ENCODE data around the gene KCNV2. TPM values are rescaled to one million over a fixed set of nuclear protein-coding genes. Genes with fewer than 3 reads are reported as not detected.

KCNV2 gene
- total and polyA plus RNA-seq, 12 donors, result not detected

GRCh38 chr9:2720179-2720654 is 2.9 kb downstream of the KCNV2 start:
- TF ChIP-seq POLR2A (IDR thresholded peaks at IDR 0.05), result no peak
- TF ChIP-seq, protein P1, sequence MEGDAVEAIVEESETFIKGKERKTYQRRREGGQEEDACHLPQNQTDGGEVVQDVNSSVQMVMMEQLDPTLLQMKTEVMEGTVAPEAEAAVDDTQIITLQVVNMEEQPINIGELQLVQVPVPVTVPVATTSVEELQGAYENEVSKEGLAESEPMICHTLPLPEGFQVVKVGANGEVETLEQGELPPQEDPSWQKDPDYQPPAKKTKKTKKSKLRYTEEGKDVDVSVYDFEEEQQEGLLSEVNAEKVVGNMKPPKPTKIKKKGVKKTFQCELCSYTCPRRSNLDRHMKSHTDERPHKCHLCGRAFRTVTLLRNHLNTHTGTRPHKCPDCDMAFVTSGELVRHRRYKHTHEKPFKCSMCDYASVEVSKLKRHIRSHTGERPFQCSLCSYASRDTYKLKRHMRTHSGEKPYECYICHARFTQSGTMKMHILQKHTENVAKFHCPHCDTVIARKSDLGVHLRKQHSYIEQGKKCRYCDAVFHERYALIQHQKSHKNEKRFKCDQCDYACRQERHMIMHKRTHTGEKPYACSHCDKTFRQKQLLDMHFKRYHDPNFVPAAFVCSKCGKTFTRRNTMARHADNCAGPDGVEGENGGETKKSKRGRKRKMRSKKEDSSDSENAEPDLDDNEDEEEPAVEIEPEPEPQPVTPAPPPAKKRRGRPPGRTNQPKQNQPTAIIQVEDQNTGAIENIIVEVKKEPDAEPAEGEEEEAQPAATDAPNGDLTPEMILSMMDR (IDR thresholded peaks at IDR 0.05), result no peak

DNA sequence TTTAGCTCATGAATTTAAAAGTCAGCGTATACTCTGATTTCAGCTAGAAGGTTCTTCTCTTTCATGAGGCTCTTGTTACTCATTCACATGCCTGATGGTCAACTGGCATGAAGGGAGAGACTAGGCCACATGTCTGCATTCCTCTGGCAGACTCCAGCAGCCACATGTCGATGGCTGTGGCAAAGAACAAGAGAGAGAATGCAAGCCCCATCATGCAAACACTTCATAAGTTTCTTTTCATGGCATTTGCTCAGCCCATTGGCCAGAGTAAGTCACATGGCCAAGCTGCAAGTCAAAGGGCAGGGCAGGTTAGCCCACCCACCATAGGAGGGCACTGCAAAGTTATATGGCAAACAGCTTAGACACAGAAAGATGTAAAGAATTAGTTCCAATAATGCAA is 5.4 kb downstream of the KCNV2 start:
- no peak for TF ChIP-seq POLR2A (IDR thresholded peaks at IDR 0.05)
- TF ChIP-seq, protein P1 (IDR thresholded peaks at IDR 0.05), result no peak
- no peaks in the 10 kb centered on the region for H3K27me3 ChIP-seq
- intact Hi-C loops (cut with DNase I), result no loop called here
- H3K9me3 ChIP-seq (replicated peaks in 1 of 3), result no peaks in the 10 kb centered on the region
- H3K27ac ChIP-seq, result no peak overlapping the region
- 58 to 94% (median 92%) methylated on average over 1 to 2 of the region's 2 CpGs for WGBS, 4 donors
- no peaks in the 10 kb centered on the region for H3K4me1 ChIP-seq (replicated peaks in 1 of 2)
- no peaks in the 10 kb centered on the region for H3K36me3 ChIP-seq (replicated peaks in 1 of 2)
- no peak for DNase-seq
- no peak overlapping the region for H3K4me3 ChIP-seq

More at GRCh38 chr9:2720179-2720654, 2.9 kb downstream of the KCNV2 start:
- H3K9me3 ChIP-seq (replicated peaks in 1 of 3), result no peaks in the 10 kb centered on the region
- no peaks in the 10 kb centered on the region for H3K27me3 ChIP-seq
- no peaks in the 10 kb centered on the region for H3K36me3 ChIP-seq (replicated peaks in 1 of 2)
- H3K27ac ChIP-seq, result no peak overlapping the region
- WGBS, 4 donors, result 60 to 77% (median 73%) methylated on average over 1 of the region's 1 CpG
- no peak for DNase-seq
- H3K4me3 ChIP-seq, result no peak overlapping the region
- H3K4me1 ChIP-seq (replicated peaks in 1 of 2), result no peaks in the 10 kb centered on the region
- intact Hi-C loops (cut with DNase I), result no loop called here

DNA sequence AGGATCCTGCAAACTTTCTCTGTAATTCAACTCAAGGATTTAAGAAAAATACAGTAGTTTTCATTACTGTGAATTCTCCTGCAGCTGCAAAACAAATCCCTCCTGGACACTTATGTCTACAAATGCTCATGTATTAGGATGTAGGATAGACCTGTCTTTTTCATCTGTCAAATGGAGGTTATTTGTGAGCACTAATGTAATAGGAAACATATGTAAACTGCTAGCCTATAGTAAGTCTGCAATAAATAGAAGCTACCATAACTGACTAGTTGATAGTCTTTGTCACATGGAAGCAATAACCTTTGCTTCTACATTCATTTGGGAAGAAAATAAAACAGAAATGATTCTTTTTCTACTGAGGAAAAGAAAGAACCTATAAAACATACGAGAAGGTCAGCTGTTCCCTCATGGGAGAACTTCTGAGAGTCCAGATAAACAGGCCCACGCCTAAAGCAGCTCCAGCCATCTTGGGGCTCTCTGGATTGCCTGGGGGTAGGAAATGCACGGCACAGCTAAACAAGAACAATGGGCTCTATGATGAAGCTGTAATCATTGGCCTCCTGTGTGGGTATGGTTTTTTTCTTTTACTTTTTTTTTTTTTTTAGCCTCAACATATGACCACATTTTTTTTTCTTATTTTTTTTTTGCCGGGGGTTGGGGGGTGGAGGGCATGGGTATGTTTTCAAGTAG is 6.2 kb downstream of the KCNV2 start:
- Histone ChIP-seq H3K9me3 (replicated peaks in 1 of 3) (no peaks in the 10 kb centered on the region), H3K4me3 (no peak overlapping the region), H3K27me3 (no peaks in the 10 kb centered on the region), H3K36me3 (replicated peaks in 1 of 2) (no peaks in the 10 kb centered on the region), H3K4me1 (replicated peaks in 1 of 2) (peaks cover 0 to 7% of the 10 kb centered on the region in 2 donors), H3K27ac (no peak overlapping the region)
- no peak for TF ChIP-seq POLR2A (IDR thresholded peaks at IDR 0.05)
- TF ChIP-seq, protein P1 (IDR thresholded peaks at IDR 0.05), result no peak
- 82 to 87% (median 86%) methylated on average over 4 of the region's 4 CpGs for WGBS, 4 donors
- intact Hi-C loops (cut with DNase I), result no loop called here
- no peak for DNase-seq

GRCh38 chr9:2725126-2725525 is 7.8 kb downstream of the KCNV2 start:
- Histone ChIP-seq H3K27ac (peak overlapping the region in 1 of 5 donors; percentile 4), H3K9me3 (replicated peaks in 1 of 3) (no peaks in the 10 kb centered on the region), H3K4me3 (no peak overlapping the region), H3K27me3 (no peaks in the 10 kb centered on the region), H3K36me3 (replicated peaks in 1 of 2) (no peaks in the 10 kb centered on the region), H3K4me1 (replicated peaks in 1 of 2) (peaks cover 0 to 7% of the 10 kb centered on the region in 2 donors)
- 72 to 88% (median 77%) methylated on average over 4 of the region's 4 CpGs for WGBS, 4 donors
- TF ChIP-seq, protein P1 (IDR thresholded peaks at IDR 0.05), result no peak
- no peak for TF ChIP-seq POLR2A (IDR thresholded peaks at IDR 0.05)
- intact Hi-C loops (cut with DNase I), result no loop called here
- no peak for DNase-seq

Measured in adrenal gland (tissue), 12 donors.